GM12875 (cell line): ENCODE measurements around the gene OR2Y1.

Source experiments
- H3K4me3 ChIP-seq: one replicate; pipeline ENCODE4 v1.5.1; 2011; ENCODE audit warnings: low read depth, low read length, control low read depth
- CTCF ChIP-seq: IDR thresholded peaks from 2 replicates; pipeline ENCODE4 v1.5.1; 2011; ENCODE audit warnings: low read depth, mild to moderate bottlenecking, control low read depth, inconsistent platforms, low read length, moderate library complexity, borderline replicate concordance; ENCODE audit not compliant: insufficient read depth

The OR2Y1 gene

GRCh38 chr5:180690562-180690961 is 49.3 kb downstream of the OR2Y1 start:
- no peak for TF ChIP-seq CTCF
- H3K4me3 ChIP-seq: no peak overlapping the region

- no peak for TF ChIP-seq CTCF
- no peak overlapping the region for H3K4me3 ChIP-seq
Observed at GRCh38 chr5:180689775-180690174, 50.1 kb downstream of the OR2Y1 start.
